A673 (cell line): Measurements from ENCODE around the gene RAD51C.
"Not testable (repeated sequence)": the region's sequence is repeated elsewhere in the genome, so short reads cannot be mapped to it uniquely, and the experiment has no call there.

Experiments used
- EZH2 ChIP-seq: fragments of 200-600 bp; sonication (generic); IDR thresholded peaks from 2 replicates; pipeline ENCODE4 v1.6.1; 2017; ENCODE audit warnings: borderline replicate concordance, low read depth, mild to moderate bottlenecking, mixed read lengths, antibody characterized with exemption, low read length; ENCODE audit not compliant: poor library complexity, severe bottlenecking
- TF ChIP-seq, protein P1 (sequence below): fragments of 300-800, 200-600 bp; sonication (generic); conservative IDR thresholded peaks from 2 replicates; pipeline ENCODE4 v1.5.1; 2017; ENCODE audit warnings: low read depth, mild to moderate bottlenecking, antibody characterized with exemption, low read length, moderate library complexity, mixed read lengths

DNA sequence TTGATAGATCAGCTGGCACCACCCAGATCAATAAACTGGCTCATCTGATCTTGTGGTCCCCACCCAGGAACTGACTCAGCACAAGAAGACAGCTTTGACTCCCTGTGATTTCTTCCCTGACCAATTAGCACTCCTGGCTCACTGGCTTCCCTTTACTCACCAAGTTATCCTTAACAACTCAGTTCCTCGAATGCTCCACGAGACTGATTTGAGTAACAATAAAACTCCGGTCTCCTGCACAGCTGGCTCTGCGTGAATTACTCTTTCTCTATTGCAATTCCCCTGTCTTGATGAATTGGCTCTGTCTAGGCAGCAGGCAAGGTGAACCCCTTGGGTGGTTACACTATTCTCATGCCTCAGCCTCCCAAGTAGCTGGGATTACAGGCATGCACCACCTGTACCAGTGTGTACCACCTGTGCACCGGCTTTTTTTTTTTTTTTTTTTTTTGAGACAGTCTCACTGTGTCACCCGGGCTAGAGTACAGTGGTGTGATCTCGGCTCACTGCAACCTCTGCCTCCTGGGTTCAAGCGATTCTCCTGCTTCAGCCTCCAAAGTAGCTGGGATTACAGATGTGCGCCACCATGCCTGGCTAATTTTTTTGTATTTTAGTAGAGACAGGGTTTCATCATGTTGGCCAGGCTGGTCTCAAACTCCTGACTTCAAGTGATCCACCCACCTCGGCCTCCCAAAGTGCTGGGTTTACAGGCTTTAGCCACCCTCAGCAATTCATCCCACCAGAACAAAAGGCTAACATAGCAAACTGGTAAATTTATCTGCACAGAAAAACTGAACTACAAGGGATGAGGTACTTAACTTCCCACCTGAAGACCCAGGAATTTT, 34.2 kb upstream of the RAD51C start:
- TF ChIP-seq, protein P1, sequence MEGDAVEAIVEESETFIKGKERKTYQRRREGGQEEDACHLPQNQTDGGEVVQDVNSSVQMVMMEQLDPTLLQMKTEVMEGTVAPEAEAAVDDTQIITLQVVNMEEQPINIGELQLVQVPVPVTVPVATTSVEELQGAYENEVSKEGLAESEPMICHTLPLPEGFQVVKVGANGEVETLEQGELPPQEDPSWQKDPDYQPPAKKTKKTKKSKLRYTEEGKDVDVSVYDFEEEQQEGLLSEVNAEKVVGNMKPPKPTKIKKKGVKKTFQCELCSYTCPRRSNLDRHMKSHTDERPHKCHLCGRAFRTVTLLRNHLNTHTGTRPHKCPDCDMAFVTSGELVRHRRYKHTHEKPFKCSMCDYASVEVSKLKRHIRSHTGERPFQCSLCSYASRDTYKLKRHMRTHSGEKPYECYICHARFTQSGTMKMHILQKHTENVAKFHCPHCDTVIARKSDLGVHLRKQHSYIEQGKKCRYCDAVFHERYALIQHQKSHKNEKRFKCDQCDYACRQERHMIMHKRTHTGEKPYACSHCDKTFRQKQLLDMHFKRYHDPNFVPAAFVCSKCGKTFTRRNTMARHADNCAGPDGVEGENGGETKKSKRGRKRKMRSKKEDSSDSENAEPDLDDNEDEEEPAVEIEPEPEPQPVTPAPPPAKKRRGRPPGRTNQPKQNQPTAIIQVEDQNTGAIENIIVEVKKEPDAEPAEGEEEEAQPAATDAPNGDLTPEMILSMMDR: not testable (repeated sequence)
- not testable (repeated sequence) for TF ChIP-seq EZH2
